ENCODE data around the gene GAB2. TPM values are rescaled to one million over a fixed set of nuclear protein-coding genes. Genes with fewer than 3 reads are reported as not detected.

Gene GAB2
- total and polyA plus RNA-seq, 8 donors, result 2.2 to 19.3 (median 8.6) TPM

DNA sequence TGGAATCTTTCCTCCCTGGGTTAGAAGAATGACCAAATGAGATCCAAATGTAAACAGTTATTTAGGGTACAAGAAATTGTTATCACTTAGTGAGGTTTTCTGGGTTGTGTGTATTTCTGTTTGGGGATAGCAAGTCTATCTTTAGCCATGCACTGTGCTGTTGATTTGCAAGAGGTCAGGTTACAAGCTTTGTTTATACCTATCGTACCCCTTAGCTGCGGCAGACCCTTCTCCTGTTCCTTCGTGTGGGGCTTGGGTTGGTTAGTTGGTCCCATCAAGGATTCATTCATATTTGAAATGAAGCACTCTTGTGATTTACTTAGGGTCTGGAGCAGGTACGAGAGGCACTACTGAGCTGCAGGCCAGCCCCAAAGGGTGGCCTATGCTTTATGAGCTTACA is 156.3 kb downstream of the GAB2 start:
- TF ChIP-seq, protein P1, sequence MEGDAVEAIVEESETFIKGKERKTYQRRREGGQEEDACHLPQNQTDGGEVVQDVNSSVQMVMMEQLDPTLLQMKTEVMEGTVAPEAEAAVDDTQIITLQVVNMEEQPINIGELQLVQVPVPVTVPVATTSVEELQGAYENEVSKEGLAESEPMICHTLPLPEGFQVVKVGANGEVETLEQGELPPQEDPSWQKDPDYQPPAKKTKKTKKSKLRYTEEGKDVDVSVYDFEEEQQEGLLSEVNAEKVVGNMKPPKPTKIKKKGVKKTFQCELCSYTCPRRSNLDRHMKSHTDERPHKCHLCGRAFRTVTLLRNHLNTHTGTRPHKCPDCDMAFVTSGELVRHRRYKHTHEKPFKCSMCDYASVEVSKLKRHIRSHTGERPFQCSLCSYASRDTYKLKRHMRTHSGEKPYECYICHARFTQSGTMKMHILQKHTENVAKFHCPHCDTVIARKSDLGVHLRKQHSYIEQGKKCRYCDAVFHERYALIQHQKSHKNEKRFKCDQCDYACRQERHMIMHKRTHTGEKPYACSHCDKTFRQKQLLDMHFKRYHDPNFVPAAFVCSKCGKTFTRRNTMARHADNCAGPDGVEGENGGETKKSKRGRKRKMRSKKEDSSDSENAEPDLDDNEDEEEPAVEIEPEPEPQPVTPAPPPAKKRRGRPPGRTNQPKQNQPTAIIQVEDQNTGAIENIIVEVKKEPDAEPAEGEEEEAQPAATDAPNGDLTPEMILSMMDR (IDR thresholded peaks at IDR 0.05), result no peak
- TF ChIP-seq EP300 (IDR thresholded peaks at IDR 0.05) (no peak), POLR2AphosphoS5 (IDR thresholded peaks at IDR 0.05) (no peak), POLR2A (IDR thresholded peaks at IDR 0.05) (no peak)
- intact Hi-C loops (cut with DNase I; ENCODE audit: low total_unique reads), result no loop called here
- Histone ChIP-seq H3K27ac (no peak overlapping the region), H3K36me3 (no peaks in the 10 kb centered on the region), H3K4me3 (no peak overlapping the region), H3K4me1 (peaks cover 0 to 19% (median 15%) of the 10 kb centered on the region in 4 donors), H3K9me3 (no peaks in the 10 kb centered on the region), H3K27me3 (no peaks in the 10 kb centered on the region)
- 61 to 91% (median 78%) methylated on average over 4 of the region's 4 CpGs for WGBS, 5 donors
- no peak for DNase-seq

DNA sequence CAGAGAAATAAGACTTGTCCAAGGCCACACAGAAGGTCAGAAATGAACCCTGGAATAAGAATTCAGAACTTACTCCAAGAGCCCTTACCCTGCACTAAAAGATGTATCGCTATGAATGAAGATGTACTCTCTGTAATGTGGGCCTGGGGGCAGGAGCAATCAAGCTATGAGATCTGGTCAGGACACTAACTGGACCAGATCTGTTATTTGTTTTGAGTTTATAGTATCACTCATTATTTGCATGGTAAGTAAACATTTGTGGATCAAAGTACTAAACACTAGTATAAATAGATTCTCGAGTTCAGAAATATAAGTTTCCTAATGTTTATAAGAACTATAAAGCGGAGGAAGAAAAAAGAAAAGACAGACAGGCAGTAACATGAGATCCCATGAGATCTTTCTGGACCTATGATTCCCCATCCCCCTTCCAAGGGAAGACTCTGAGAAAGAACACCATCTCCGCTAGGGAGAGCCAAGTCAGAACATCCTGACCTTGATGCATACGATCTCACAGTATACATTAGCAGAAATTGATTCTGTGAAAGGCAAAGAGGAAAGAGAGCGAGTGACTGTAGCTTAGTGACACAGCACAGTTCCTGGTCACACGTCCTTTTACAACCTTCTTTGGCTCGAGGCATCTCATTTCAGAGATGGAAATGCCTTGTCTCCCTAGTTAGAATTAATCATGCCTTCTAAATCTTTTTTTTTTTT is 157.7 kb downstream of the GAB2 start:
- no peaks in the 10 kb centered on the region for H3K36me3 ChIP-seq
- TF ChIP-seq POLR2AphosphoS5 (IDR thresholded peaks at IDR 0.05), result no peak
- H3K27ac ChIP-seq, result no peak overlapping the region
- no peaks in the 10 kb centered on the region for H3K27me3 ChIP-seq
- H3K4me1 ChIP-seq, result peaks cover 0 to 25% (median 20%) of the 10 kb centered on the region in 4 donors
- peak in 1 of 2 donors; percentile 30 for DNase-seq
- intact Hi-C loops (cut with DNase I; ENCODE audit: low total_unique reads), result no loop called here
- WGBS, 5 donors, result 74 to 79% (median 76%) methylated on average over 8 of the region's 8 CpGs
- H3K9me3 ChIP-seq, result no peaks in the 10 kb centered on the region
- H3K4me3 ChIP-seq, result no peak overlapping the region

DNA sequence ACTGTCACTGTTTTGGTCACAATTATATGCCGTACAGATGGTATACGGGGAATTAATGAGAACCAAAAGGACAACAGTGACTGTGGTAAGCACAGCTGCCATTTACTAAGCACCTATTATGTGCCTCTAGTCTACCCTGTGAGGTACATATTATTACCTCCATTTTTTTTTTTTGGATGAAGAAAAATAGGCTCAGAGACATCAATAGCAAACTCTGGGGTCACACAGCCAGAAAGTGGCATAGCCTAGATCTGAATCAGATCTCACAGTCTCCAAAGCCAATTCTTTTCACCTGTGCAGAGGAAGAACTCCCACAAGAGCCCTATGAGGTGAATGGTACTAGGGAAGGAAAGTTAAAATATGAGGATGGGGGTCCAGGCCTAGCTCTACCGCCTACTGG is 160.0 kb downstream of the GAB2 start:
- Histone ChIP-seq H3K27ac (peak overlapping the region in 4 of 5 donors; percentile 34 to 70 (median 44)), H3K9me3 (no peaks in the 10 kb centered on the region), H3K27me3 (no peaks in the 10 kb centered on the region), H3K4me1 (peaks cover 0 to 25% (median 20%) of the 10 kb centered on the region in 4 donors), H3K4me3 (no peak overlapping the region), H3K36me3 (no peaks in the 10 kb centered on the region)
- intact Hi-C loops (cut with DNase I; ENCODE audit: low total_unique reads), result no loop called here
- WGBS, 5 donors, result 81 to 98% (median 96%) methylated on average over 3 of the region's 3 CpGs
- DNase-seq, result no peak
- TF ChIP-seq EP300 (IDR thresholded peaks at IDR 0.05) (no peak), POLR2AphosphoS5 (IDR thresholded peaks at IDR 0.05) (no peak), POLR2A (IDR thresholded peaks at IDR 0.05) (no peak)
- TF ChIP-seq, protein P1 (IDR thresholded peaks at IDR 0.05), result no peak

DNA sequence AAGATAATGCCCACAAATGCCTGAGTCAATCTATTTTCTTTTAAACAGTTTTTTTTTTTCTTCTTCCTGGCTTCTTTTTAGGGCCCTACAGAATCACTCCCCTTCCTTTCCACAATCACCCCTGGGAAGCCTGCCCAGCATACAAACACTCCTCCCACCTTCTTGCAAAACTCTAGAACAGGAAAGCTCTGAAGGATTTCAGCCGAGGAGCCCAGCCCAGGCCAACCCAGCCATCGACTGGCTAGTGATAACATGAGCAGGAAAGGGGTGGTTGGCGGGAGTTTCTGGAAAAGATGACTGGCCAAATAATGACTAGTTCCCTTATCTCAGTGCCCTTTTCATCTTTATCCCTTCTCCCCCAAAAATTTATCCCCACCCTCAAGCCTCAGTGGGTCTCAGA is 160.7 kb downstream of the GAB2 start:
- intact Hi-C loops (cut with DNase I; ENCODE audit: low total_unique reads), result no loop called here
- Histone ChIP-seq H3K4me1 (peaks cover 0 to 25% (median 20%) of the 10 kb centered on the region in 4 donors), H3K4me3 (no peak overlapping the region), H3K9me3 (no peaks in the 10 kb centered on the region), H3K36me3 (no peaks in the 10 kb centered on the region), H3K27me3 (no peaks in the 10 kb centered on the region), H3K27ac (peak overlapping the region; percentile 23 to 70 (median 45))
- WGBS, 5 donors, result 8 to 20% (median 19%) methylated on average over 3 of the region's 3 CpGs
- TF ChIP-seq POLR2AphosphoS5 (IDR thresholded peaks at IDR 0.05), result peak in 1 of 3 donors; percentile 74
- TF ChIP-seq POLR2A (IDR thresholded peaks at IDR 0.05), result no peak
- peak; percentile 69 to 86 for DNase-seq

DNA sequence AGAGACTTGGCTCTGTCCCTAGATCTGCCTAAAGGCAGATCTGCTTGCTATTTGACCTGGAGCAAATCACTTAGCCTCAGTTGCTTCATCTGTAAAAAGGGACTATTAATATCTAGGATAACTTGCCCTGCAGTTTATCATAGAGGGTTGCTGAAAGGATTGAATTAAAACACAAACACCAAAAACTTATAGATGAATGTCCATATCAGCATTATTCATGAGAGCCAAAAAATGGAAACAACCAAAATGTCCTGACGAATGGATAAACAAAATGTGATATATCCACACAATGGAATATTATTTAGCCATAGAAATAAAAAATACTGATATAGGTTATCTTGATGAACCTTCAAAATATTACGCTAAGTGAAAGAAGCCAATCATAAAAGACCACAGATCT is 161.7 kb downstream of the GAB2 start:
- H3K27ac ChIP-seq, result peak overlapping the region in 1 of 5 donors; percentile 70
- TF ChIP-seq POLR2A (IDR thresholded peaks at IDR 0.05), result no peak
- TF ChIP-seq, protein P1 (IDR thresholded peaks at IDR 0.05), result no peak
- WGBS, 5 donors, result 85 to 94% (median 91%) methylated on average over 2 of the region's 2 CpGs

More for the DNA sequence above, 161.7 kb downstream of the GAB2 start:
- Histone ChIP-seq H3K27me3 (no peaks in the 10 kb centered on the region), H3K36me3 (no peaks in the 10 kb centered on the region), H3K4me1 (peaks cover 8 to 28% (median 23%) of the 10 kb centered on the region in 4 donors), H3K9me3 (no peaks in the 10 kb centered on the region), H3K4me3 (no peak overlapping the region)
- DNase-seq, result no peak
- intact Hi-C loops (cut with DNase I; ENCODE audit: low total_unique reads), result no loop called here

Data from stomach (tissue), 9 donors.